ENCODE data around the gene OR2T6.
"Not testable (repeated sequence)": the region's sequence is repeated elsewhere in the genome, so short reads cannot be mapped to it uniquely, and the experiment has no call there.

OR2T6 gene

DNA sequence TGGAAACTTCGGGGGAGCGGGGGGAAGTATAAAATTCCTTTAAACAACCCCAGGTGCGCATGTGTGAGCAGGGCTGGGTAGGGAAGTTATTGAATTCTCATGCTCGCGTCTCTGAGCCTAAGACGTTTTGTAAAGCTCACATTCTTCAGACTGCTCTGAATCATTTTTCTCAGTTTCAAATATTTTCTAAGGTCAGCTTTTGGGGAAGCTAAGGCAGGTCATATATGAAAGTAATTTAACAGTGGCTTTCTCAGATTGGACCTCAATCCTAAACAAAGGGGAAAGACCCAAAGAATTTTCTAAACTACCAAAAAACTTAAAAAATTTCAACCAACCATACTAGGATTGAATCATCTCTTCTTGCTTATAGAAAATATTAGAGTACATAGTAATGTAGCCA is 59.4 kb downstream of the OR2T6 start:
- not testable (repeated sequence) for DNase-seq

- DNase-seq: not testable (repeated sequence)
These were observed 60.8 kb downstream of the OR2T6 start for GRCh38 chr1:248436303-248436702.

GRCh38 chr1:248438668-248439067 is 63.1 kb downstream of the OR2T6 start:
- DNase-seq: not testable (repeated sequence)

GRCh38 chr1:248439283-248439682 is 63.7 kb downstream of the OR2T6 start:
- not testable (repeated sequence) for DNase-seq

Measured in AML-193 (cell line).